Measurements from ENCODE around the gene OSTF1.

Gene OSTF1

GRCh38 chr9:75128535-75128934 is 40.2 kb downstream of the OSTF1 start:
- DNase-seq: no peak

- DNase-seq: no peak
Measured at GRCh38 chr9:75130172-75130571, 41.9 kb downstream of the OSTF1 start.

GRCh38 chr9:75130621-75131230 is 42.4 kb downstream of the OSTF1 start:
- DNase-seq: no peak

- no peak for DNase-seq
Measured at GRCh38 chr9:75131700-75132099, 43.4 kb downstream of the OSTF1 start.

- DNase-seq: no peak
Measured at GRCh38 chr9:75132244-75132643, 43.9 kb downstream of the OSTF1 start.

DNA sequence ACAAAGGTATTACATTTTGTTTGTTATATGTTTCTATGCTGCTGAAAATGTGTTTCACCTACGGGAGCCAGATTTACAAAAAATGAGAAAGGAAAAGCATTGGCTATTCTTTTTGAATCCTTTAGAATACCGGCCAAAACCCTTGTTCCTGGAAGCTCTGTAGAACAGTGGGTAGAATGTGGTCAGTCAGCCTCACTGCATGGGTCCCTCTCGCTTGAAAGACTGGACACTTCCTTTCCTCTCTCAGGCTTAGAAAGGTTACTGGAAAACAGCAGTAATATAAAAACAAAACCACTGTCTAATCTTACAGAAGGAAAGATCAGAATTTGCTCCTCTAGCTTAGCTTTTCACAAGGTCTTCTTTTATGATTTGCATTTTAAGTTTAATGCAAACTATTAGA is 45.1 kb downstream of the OSTF1 start:
- DNase-seq: no peak

GRCh38 chr9:75134495-75134894 is 46.2 kb downstream of the OSTF1 start:
- DNase-seq: no peak

DNA sequence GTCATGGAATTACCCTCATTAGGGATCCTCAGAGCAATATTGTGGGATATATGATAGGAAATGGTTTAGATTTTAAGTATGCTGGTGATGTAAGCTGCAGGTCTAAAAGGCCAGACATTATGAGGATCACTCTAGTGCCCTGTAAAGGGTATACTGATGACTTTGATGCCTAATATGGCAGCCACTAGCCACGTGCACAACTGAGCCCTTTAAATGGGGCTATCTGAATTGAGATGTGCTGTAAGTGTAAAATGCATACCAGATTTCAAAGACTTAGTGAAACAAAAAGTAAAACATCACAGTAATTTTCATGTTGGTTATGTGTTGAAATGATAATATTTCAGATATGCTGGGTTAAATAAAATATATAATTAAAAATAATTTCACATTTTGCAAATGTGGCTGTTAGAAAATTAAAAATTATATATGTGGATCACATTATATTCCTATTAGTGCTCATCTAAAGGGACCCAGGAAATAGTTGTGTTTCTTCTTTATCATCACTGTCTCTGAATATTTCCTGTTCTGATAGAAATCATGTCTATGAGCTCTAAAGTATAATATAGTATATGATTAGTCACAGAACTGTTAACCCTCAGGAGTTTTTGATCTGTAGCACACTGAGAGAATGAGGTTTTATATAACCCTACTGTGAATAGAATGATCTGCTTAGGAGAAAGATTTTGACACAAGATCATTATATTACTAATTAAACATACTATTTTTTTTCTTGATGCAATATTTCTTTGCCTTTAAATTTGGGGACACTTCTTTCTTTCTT is 50.1 kb downstream of the OSTF1 start:
- DNase-seq: no peak

GRCh38 chr9:75139201-75139600 is 50.9 kb downstream of the OSTF1 start:
- no peak for DNase-seq

DNA sequence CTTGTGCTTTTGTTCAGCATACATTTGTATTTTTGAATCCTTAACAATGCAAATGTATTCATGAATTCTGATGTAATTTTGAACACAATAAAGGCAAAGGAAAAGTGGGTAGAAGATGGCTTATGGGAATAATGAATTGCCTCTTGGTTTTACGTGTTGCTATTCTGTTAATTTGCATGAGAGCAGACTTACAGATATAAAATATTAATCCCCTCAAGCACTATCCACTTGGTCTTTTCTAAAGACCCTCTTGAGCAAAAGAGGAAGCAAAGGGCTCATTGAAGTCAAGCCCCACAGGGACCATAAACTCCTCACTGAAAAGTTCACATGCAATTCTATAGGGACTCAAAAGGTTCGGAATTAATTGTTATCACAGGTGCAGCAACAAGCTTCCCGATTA is 51.9 kb downstream of the OSTF1 start:
- no peak for DNase-seq

DNA sequence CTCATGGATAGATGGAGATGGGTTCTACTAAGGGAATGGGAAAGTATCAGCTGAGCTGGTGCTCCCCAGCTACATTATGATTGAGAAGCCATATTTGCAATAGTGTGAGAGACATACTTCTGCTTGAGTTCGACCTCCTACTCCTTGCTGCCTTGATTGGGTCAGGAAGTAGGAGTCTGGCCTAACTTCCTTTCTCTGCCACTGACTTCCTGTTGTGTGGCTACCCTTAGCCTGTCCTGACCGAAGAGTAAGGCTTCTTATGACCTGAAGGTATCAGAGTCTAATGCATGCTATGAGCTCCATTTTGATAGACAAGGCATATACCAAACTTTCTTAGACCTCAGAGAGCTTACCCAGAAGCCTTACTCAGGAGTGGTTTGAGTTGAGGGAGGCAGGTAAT is 53.9 kb downstream of the OSTF1 start:
- DNase-seq: no peak

GRCh38 chr9:75146229-75146628 is 57.9 kb downstream of the OSTF1 start:
- DNase-seq: no peak

GRCh38 chr9:75147638-75148037 is 59.3 kb downstream of the OSTF1 start:
- DNase-seq: no peak

GRCh38 chr9:75148561-75148960 is 60.2 kb downstream of the OSTF1 start:
- DNase-seq: no peak

DNA sequence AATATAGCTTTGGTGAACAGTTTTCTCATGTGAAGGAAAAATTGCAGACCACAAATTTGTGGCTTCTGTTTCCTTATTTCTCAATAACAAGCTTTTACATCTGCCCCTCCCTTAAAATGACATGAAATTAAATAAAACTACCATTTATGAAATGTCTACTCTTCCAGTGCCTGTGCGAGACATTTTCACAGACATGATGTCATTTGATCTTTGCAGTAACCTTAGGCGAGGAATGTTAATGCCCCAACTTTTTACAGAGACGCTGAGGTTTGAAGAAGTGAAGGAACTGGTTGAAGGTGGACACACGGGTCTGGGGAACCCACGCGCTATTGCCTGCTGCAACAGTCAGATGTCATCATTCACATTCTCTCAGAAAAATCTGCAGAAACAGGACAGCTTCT is 61.5 kb downstream of the OSTF1 start:
- no peak for DNase-seq

DNA sequence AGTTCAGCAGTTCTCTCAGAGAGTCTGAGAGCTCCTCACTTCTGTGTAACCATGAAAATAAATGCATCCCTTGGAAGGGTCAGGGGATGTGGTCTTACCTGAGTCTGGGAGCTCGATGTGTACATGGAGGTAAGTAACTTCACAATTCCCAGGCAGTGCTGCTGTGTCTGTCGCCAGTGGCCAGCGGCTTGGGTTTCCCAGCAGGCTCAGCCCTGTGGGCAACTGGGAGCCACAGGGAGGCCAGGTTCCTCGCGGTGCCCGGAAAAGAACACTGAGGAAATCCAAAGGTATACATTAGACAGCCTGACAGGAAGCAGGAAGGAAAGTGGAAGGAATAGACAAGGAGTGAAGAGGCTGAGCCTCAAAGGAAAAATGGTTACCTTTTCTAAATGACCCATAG is 62.2 kb downstream of the OSTF1 start:
- no peak for DNase-seq

- DNase-seq: no peak
Measured at GRCh38 chr9:75152416-75152815, 64.1 kb downstream of the OSTF1 start.

- no peak for DNase-seq
Measured at GRCh38 chr9:75156858-75157257, 68.5 kb downstream of the OSTF1 start.

GRCh38 chr9:75161116-75161857 is 73.0 kb downstream of the OSTF1 start:
- DNase-seq: no peak

DNA sequence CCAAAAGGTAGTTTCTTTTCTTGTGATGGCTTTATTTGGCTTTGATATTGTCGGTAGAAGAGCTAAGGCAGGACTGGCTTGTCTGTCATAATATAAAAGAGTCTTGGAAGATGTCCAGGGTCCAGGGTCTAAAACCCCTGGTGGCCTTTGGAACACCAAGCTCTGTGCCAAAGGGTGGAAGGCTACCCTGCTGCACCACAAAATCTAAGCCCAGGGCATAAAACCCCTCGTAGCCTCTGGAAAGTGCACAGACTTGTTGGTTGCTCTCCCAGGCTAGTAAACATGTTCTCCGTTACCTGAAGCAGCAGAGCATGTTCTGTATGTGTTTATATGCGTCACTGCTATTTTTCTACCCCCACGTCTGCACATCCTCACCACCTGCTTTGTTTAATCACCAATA is 75.5 kb downstream of the OSTF1 start:
- DNase-seq: no peak

GRCh38 chr9:75164573-75164972 is 76.3 kb downstream of the OSTF1 start:
- no peak for DNase-seq

GRCh38 chr9:75167281-75167680 is 79.0 kb downstream of the OSTF1 start:
- no peak for DNase-seq

DNA sequence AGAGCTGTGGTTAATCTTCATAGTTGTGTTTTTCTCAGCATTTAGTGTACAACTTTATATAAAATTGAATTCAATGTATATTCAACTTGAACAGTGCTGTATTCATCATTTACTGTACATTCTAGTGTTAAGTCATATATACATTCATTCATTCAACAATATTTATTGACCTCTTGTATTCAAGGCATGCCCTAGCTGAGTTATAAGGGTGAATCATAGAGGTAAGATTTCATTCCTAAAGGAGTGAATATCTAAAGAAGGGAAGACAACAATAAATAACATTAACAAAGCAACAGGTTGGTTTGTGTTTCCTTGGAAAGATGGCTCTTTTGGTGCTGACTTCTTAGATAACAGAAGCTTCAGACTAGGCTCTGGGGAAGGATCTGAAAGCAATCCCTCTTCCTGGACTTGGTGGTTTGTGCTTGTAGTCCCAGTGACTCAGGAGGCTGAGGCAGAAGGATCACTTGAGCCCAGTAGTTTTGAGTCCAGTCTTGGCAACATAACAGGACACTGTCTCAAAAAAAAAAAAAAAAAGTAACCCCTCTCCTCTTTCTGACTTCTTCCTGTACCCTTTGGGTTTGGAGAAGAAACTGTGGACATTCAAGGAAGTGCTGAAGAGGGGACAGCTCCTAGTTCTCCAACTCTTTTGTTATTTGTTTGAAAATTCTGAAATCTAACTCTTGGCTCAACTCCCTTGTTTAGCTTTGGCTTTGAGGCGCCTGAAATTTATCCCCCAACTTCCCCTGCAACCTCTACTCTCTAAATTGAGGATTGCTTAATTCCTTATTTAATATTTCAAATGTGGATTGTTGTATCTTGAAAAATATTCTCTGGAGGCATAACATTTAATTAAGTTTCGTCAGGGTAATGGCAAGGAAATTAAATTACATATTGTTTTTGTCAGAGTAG is 80.2 kb downstream of the OSTF1 start:
- DNase-seq: no peak
